Mucosa of descending colon (tissue), 3 donors: ENCODE measurements around the gene TNRC6B. TPM values are rescaled to one million over a fixed set of nuclear protein-coding genes. Genes with fewer than 3 reads are reported as not detected.
A peak's percentile ranks its signal among the peaks of the same experiment; 100 is the strongest.
"Not testable (repeated sequence)": the region's sequence is repeated elsewhere in the genome, so short reads cannot be mapped to it uniquely, and the experiment has no call there.

Source experiments
- ATAC-seq: fragments of 200-7000 bp; cut with Tn5 transposase; one replicate; pipeline ENCODE4 v1.9.1; 2020; ENCODE audit warnings: mild to moderate bottlenecking, moderate library complexity
- DNase-seq, 3 donors: peaks; one replicate each; pipeline ENCODE4 v3.0.0-alpha.2; 2020
- H3K36me3 ChIP-seq: fragments of 200-600 bp; one replicate; pipeline ENCODE4 v1.8.0; 2021; ENCODE audit warnings: low read depth, mild to moderate bottlenecking
- H3K4me1 ChIP-seq: fragments of 200-600 bp; one replicate; pipeline ENCODE4 v1.8.0; 2021; ENCODE audit warnings: low read depth, mild to moderate bottlenecking
- H3K4me3 ChIP-seq: fragments of 200-600 bp; one replicate; pipeline ENCODE4 v1.8.0; 2021; ENCODE audit warnings: mild to moderate bottlenecking
- H3K9me3 ChIP-seq: fragments of 200-600 bp; one replicate; pipeline ENCODE4 v1.8.0; 2021; ENCODE audit warnings: mild to moderate bottlenecking
- intact Hi-C, 2 donors: fragments of 100-400 bp; cut with DNase I in 1 of 2; cut with micrococcal nuclease in 1 of 2; formaldehyde crosslinking; loops; one replicate each; pipeline versions ENCODE4 v1.11.0 to v1.11.1; 2022; cut with DNase I, micrococcal nuclease
- total RNA-seq, 3 donors: library from RNA; stranded (reverse); fragmentation: NEBNext Ultra II Directional in 2 of 3; extraction: Animal tissue kit (Norgen Biotek cat#: 25700) in 2 of 3; gene quantifications; one replicate each; pipeline versions ENCODE4 v1.2.1 to v1.2.4, GENCODE V29; 2021 to 2023
- TF ChIP-seq, protein P1 (sequence below): fragments of 200-600 bp; IDR thresholded peaks from one replicate; pipeline ENCODE4 v1.8.0; 2022; ENCODE audit warnings: antibody characterized with exemption, mild to moderate bottlenecking
- donor health status: DM: no; HTN: no; CAD: no; lungs with moderate emphysema.
- donor health status: DM: no; HTN: no; CAD: no.
- donor health status: DM: no; HTN: yes; CAD: no.

TNRC6B gene
- total RNA-seq, 3 donors from 2014 or later: 58.6 to 72.9 (median 58.9) TPM

- H3K4me1 ChIP-seq: peaks cover 4% of the 10 kb centered on the region
- TF ChIP-seq, protein P1, sequence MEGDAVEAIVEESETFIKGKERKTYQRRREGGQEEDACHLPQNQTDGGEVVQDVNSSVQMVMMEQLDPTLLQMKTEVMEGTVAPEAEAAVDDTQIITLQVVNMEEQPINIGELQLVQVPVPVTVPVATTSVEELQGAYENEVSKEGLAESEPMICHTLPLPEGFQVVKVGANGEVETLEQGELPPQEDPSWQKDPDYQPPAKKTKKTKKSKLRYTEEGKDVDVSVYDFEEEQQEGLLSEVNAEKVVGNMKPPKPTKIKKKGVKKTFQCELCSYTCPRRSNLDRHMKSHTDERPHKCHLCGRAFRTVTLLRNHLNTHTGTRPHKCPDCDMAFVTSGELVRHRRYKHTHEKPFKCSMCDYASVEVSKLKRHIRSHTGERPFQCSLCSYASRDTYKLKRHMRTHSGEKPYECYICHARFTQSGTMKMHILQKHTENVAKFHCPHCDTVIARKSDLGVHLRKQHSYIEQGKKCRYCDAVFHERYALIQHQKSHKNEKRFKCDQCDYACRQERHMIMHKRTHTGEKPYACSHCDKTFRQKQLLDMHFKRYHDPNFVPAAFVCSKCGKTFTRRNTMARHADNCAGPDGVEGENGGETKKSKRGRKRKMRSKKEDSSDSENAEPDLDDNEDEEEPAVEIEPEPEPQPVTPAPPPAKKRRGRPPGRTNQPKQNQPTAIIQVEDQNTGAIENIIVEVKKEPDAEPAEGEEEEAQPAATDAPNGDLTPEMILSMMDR: no peak
- H3K9me3 ChIP-seq: no peaks in the 10 kb centered on the region
- H3K4me3 ChIP-seq: no peak overlapping the region
- ATAC-seq: peak; percentile 61
- DNase-seq: no peak
- no peaks in the 10 kb centered on the region for H3K36me3 ChIP-seq
- intact Hi-C loops: no loop called here
Observed at GRCh38 chr22:40196628-40197360, 19.1 kb downstream of the TNRC6B start.

DNA sequence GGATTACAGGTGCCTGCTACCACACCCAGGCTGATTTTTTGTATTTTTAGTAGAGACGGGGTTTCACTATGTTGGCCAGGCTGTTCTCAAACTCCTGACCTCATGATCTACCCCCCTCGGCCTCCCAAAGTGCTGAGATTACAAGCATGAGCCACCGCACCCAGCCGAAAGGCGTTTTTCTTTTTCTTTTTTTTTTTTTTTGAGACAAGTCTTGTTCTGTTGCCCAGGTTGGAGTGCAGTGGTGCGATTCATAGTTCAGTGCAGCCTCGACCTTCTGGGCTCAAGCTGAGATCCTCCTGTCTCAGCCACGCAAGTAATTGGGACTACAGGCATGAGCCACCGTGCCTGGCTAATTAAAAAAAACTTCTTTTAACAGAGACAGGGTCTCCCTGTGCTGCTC is 19.7 kb downstream of the TNRC6B start:
- ATAC-seq, H3K9me3 ChIP-seq, H3K4me3 ChIP-seq, H3K36me3 ChIP-seq, DNase-seq, intact Hi-C loops, H3K4me1 ChIP-seq: not testable (repeated sequence)

DNA sequence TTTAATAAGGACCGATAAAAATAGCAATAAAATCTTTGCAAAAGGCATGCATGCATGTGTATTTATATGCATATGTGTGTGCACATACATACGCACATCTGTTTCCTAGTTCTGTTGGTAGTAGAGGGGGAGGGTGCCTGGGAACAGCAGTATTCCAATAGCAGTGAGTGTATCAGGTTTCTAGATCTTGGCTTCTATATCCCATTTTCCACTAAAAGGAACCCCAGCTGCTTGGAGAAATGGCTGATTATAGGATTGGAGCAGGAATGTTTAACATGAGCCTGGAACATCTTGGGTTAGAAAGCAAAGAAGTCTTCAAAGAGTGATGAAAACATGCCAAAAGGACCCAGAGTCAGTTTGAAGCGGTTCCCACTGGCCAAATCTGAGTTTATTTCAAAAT is 21.0 kb downstream of the TNRC6B start:
- ATAC-seq (no peak), DNase-seq (no peak)
- TF ChIP-seq, protein P1: no peak
- Histone ChIP-seq H3K4me3 (no peak overlapping the region), H3K36me3 (no peaks in the 10 kb centered on the region), H3K9me3 (no peaks in the 10 kb centered on the region), H3K4me1 (peaks cover 12% of the 10 kb centered on the region)
- intact Hi-C loops: no loop called here

DNA sequence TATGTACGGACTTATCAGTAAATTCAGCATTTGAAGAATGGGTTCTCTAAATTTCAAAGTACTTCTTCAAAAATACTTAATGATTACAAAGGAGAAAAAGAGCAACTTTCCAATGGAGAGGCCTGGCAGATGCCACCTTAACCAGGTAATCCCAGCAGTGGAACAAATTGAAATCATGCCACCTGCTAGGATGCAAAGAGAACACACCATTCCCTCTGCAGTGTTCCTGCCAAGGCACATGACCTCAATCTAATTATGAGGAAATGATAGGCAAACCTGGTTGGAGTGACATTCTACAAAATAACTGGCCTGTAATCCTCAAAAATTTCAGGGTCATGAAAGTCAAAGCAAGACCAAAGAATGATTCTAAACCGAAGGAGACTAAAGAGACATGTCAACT is 21.5 kb downstream of the TNRC6B start:
- Histone ChIP-seq H3K4me3 (no peak overlapping the region), H3K36me3 (no peaks in the 10 kb centered on the region), H3K9me3 (no peaks in the 10 kb centered on the region), H3K4me1 (peaks cover 16% of the 10 kb centered on the region)
- ATAC-seq: no peak
- TF ChIP-seq, protein P1: no peak
- DNase-seq: no peak
- intact Hi-C loops: no loop called here

GRCh38 chr22:40199852-40200251 is 22.1 kb downstream of the TNRC6B start:
- intact Hi-C loops: no loop called here
- DNase-seq (no peak), ATAC-seq (no peak)
- no peaks in the 10 kb centered on the region for H3K36me3 ChIP-seq
- no peak overlapping the region for H3K4me3 ChIP-seq
- TF ChIP-seq, protein P1: no peak
- no peaks in the 10 kb centered on the region for H3K9me3 ChIP-seq
- H3K4me1 ChIP-seq: peaks cover 18% of the 10 kb centered on the region

GRCh38 chr22:40200795-40201530 is 23.2 kb downstream of the TNRC6B start:
- Histone ChIP-seq H3K9me3 (no peaks in the 10 kb centered on the region), H3K4me3 (no peak overlapping the region), H3K36me3 (no peaks in the 10 kb centered on the region), H3K4me1 (peaks cover 18% of the 10 kb centered on the region)
- TF ChIP-seq, protein P1: no peak
- ATAC-seq (no peak), DNase-seq (no peak)
- intact Hi-C loops: no loop called here
